HG03139 (cell line): ENCODE results near the gene KCNT1.

Experiments
- ATAC-seq: cut with Tn5 transposase; IDR thresholded peaks from one replicate; pipeline ENCODE4 v1.9.1; 2021; ENCODE audit not compliant: unreplicated experiment

KCNT1 gene

GRCh38 chr9:135840539-135840938, 138.6 kb downstream of the KCNT1 start:
- ATAC-seq: no peak
